GM12875 (cell line): ENCODE results near the gene UVSSA.

Source experiments
- H3K4me3 ChIP-seq: one replicate; pipeline ENCODE4 v1.5.1; 2011; ENCODE audit warnings: low read depth, low read length, control low read depth
- CTCF ChIP-seq: IDR thresholded peaks from 2 replicates; pipeline ENCODE4 v1.5.1; 2011; ENCODE audit warnings: low read depth, mild to moderate bottlenecking, control low read depth, inconsistent platforms, low read length, moderate library complexity, borderline replicate concordance; ENCODE audit not compliant: insufficient read depth

The UVSSA gene

GRCh38 chr4:1373892-1374705, 27.1 kb downstream of the UVSSA start:
- H3K4me3 ChIP-seq, result no peak overlapping the region
- no peak for TF ChIP-seq CTCF

DNA sequence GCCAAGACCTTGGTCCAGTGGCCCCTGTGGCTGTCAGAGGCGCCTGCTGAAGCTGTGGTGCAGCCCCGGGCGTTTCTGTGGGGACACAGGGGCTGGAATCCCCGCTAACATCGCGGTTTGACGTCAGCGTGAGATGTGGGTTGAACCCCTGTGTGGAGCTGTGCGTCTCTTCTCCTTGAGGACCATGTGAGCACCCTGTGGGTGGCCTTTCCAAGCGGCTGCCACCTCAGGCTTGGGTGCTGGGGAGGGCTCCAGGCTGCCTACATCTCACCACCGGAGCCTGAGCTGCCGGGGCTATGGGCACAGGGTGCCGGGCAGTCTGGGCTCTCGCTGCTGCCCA, 27.7 kb downstream of the UVSSA start:
- TF ChIP-seq CTCF, result no peak
- no peak overlapping the region for H3K4me3 ChIP-seq

DNA sequence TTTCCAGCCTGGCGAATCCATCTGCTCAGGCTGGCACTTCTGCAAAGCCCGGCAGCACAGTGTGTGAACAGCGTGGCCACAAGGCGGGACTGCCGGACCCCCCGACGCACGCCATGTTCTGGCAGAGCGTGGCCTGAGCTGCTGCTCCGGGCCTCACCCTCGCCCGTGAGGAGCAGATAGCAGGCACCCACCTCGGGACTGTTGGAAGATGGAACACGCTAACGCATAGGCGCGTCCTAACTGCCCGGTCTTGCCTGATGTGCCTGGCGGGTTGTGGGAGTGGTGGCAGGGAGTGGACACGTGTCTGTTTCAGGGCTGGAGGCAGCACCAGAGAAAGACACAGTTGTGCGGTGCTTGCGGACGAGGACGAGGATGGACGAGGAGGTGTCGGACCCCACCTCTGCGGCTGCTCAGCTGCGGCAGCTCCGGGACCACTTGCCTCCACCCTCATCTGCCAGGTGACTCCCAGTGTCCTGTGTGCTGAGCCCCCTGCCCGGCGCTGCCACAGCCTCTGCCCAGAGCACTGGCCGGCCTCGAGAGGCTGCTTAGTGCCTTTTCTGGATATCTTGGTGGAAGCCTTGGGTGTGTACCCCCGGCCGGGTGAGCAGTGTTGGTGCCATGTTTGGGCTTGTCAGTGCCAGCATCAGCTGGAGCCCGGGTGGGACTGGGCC, 28.2 kb downstream of the UVSSA start:
- TF ChIP-seq CTCF, result no peak
- H3K4me3 ChIP-seq, result no peak overlapping the region

DNA sequence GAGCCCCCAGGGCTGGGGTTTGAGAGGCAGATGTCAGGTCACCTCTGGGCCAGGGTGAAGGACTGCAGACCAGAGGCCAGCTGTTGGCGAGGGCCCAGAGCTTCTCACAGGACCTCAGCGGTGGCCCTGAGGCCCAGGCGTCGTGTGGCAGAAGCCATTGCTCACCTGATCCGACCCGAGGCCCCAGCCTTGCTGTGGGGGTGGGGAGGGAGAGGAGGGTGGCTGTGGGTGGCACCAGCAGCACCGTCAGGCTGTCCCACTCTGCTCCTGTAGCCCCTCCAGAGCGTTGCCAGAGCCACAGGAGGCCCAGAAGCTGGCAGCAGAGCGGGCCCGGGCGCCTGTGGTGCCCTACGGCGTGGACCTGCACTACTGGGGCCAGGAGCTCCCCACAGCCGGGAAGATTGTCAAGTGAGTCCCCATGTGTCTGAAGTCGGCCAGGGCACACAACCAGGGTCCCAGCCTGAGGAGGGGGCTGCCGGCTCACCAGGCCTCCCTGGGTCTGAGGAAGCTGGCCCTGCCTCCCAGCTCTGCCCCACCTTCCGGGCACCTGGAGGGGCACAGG, 28.8 kb downstream of the UVSSA start:
- no peak overlapping the region for H3K4me3 ChIP-seq
- no peak for TF ChIP-seq CTCF

DNA sequence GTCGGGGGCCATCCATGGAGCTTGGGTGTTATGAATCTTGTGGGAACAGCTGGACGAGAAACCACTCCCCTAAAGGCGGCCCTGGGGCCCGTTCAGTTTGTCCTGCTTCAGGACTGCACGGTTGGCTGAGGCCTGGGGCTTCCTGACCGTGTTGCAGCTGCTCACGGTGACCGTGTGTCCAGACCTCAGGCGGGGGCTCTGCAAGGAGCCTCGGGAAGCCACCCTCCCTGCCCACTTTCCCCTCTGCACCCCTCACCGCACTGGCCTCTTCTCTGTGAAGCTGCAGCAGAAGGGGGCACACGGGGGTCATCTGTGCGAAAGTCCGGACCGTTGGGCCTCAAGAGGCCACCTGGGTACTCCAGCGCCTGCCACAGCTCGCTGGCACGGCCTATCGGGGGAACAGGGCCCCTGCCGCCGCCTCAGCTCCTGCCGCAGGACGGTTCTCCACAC, 29.4 kb downstream of the UVSSA start:
- no peak for TF ChIP-seq CTCF
- H3K4me3 ChIP-seq, result no peak overlapping the region

- no peak overlapping the region for H3K4me3 ChIP-seq
- TF ChIP-seq CTCF, result no peak
These were observed 30.0 kb downstream of the UVSSA start for GRCh38 chr4:1376841-1377605.
